HEK293 (cell line): ENCODE measurements around the gene PEPD.

Experiments used
- AEBP2 ChIP-seq: fragments of 450-650 bp; formaldehyde crosslinking; IDR thresholded peaks from 2 replicates; pipeline ENCODE4 v1.5.1; 2016; ENCODE audit warnings: missing biosample characterization, missing genetic modification characterization, borderline replicate concordance
- BCL11B ChIP-seq: fragments of 450-650 bp; formaldehyde crosslinking; IDR thresholded peaks from 2 replicates; pipeline ENCODE4 v1.5.1; 2016; ENCODE audit warnings: low read depth, missing biosample characterization, missing genetic modification characterization
- HOXA7 ChIP-seq: sonication (generic); formaldehyde crosslinking; IDR thresholded peaks from 2 replicates; pipeline ENCODE4 v1.8.1; 2022; ENCODE audit warnings: missing genetic modification reagents, borderline replicate concordance
- HOXD13 ChIP-seq: sonication (generic); formaldehyde crosslinking; IDR thresholded peaks from 2 replicates; pipeline ENCODE4 v1.8.0; 2022; ENCODE audit warnings: missing genetic modification reagents, borderline replicate concordance
- KLF1 ChIP-seq: fragments of 450-650 bp; formaldehyde crosslinking; IDR thresholded peaks from 2 replicates; pipeline ENCODE4 v1.5.1; 2016; ENCODE audit warnings: missing biosample characterization, missing genetic modification characterization
- KLF9 ChIP-seq: fragments of 450-650 bp; formaldehyde crosslinking; IDR thresholded peaks from 2 replicates; pipeline ENCODE4 v1.5.1; 2016; ENCODE audit warnings: missing biosample characterization, missing genetic modification characterization, low read depth
- ZBTB1 ChIP-seq: fragments of 450-650 bp; formaldehyde crosslinking; IDR thresholded peaks from 2 replicates; pipeline ENCODE4 v1.5.1; 2016; ENCODE audit warnings: missing biosample characterization, missing genetic modification characterization
- ZBTB21 ChIP-seq: fragments of 450-650 bp; formaldehyde crosslinking; IDR thresholded peaks from 2 replicates; pipeline ENCODE4 v1.5.1; 2017; ENCODE audit warnings: missing biosample characterization, missing genetic modification characterization
- ZFHX2 ChIP-seq: fragments of 450-650 bp; formaldehyde crosslinking; conservative IDR thresholded peaks from 2 replicates; pipeline ENCODE4 v1.5.1; 2016; ENCODE audit warnings: missing biosample characterization, missing genetic modification characterization
- ZFP41 ChIP-seq: fragments of 450-650 bp; formaldehyde crosslinking; IDR thresholded peaks from 2 replicates; pipeline ENCODE4 v1.5.1; 2016; ENCODE audit warnings: missing biosample characterization, missing genetic modification characterization, borderline replicate concordance
- ZNF146 ChIP-seq: fragments of 450-650 bp; formaldehyde crosslinking; IDR thresholded peaks from 2 replicates; pipeline ENCODE4 v1.5.1; 2016; ENCODE audit warnings: missing biosample characterization, missing genetic modification characterization
- ZNF155 ChIP-seq: fragments of 450-650 bp; formaldehyde crosslinking; IDR thresholded peaks from 2 replicates; pipeline ENCODE4 v1.5.1; 2016; ENCODE audit warnings: missing biosample characterization, missing genetic modification characterization
- ZNF175 ChIP-seq: fragments of 450-650 bp; formaldehyde crosslinking; IDR thresholded peaks from 2 replicates; pipeline ENCODE4 v1.5.1; 2016; ENCODE audit warnings: missing biosample characterization, missing genetic modification characterization
- ZNF18 ChIP-seq: fragments of 450-650 bp; formaldehyde crosslinking; IDR thresholded peaks from 2 replicates; pipeline ENCODE4 v1.5.1; 2016; ENCODE audit warnings: missing biosample characterization, missing genetic modification characterization
- ZNF202 ChIP-seq: fragments of 450-650 bp; formaldehyde crosslinking; IDR thresholded peaks from 2 replicates; pipeline ENCODE4 v1.5.1; 2016; ENCODE audit warnings: missing biosample characterization, missing genetic modification characterization, borderline replicate concordance
- ZNF211 ChIP-seq: fragments of 450-650 bp; formaldehyde crosslinking; IDR thresholded peaks from 2 replicates; pipeline ENCODE4 v1.5.1; 2016; ENCODE audit warnings: low read depth, missing biosample characterization, missing genetic modification characterization
- ZNF24 ChIP-seq: fragments of 450-650 bp; formaldehyde crosslinking; IDR thresholded peaks from 2 replicates; pipeline ENCODE4 v1.5.1; 2016; ENCODE audit warnings: missing biosample characterization, missing genetic modification characterization
- ZNF248 ChIP-seq: fragments of 450-650 bp; formaldehyde crosslinking; IDR thresholded peaks from 2 replicates; pipeline ENCODE4 v1.5.1; 2017; ENCODE audit warnings: missing biosample characterization, missing genetic modification characterization
- ZNF274 ChIP-seq, 2 experiments: fragments of 200-500 bp in 1 of 2; fragments of 450-650 bp in 1 of 2; sonication (Bioruptor generic) in 1 of 2; formaldehyde crosslinking in 1 of 2; IDR thresholded peaks; 2 replicates each; pipeline versions ENCODE4 v1.5.1 to v1.6.1; 2014 to 2016; ENCODE audit warnings: borderline replicate concordance in 1 of 2, inconsistent platforms in 1 of 2, low read length in 1 of 2, missing biosample characterization in 1 of 2, missing genetic modification characterization in 1 of 2
- ZNF311 ChIP-seq: fragments of 450-650 bp; formaldehyde crosslinking; IDR thresholded peaks from 2 replicates; pipeline ENCODE4 v1.5.1; 2017; ENCODE audit warnings: missing biosample characterization, missing genetic modification characterization, borderline replicate concordance
- ZNF518A ChIP-seq: fragments of 450-650 bp; formaldehyde crosslinking; conservative IDR thresholded peaks from 2 replicates; pipeline ENCODE4 v1.5.1; 2016; ENCODE audit warnings: low read depth, missing biosample characterization, missing genetic modification characterization
- ZNF544 ChIP-seq: fragments of 450-650 bp; formaldehyde crosslinking; IDR thresholded peaks from 2 replicates; pipeline ENCODE4 v1.5.0; 2017; ENCODE audit warnings: missing biosample characterization, missing genetic modification characterization
- ZNF555 ChIP-seq: fragments of 450-650 bp; formaldehyde crosslinking; conservative IDR thresholded peaks from 2 replicates; pipeline ENCODE4 v1.5.1; 2017; ENCODE audit warnings: missing biosample characterization, mild to moderate bottlenecking, missing genetic modification characterization, inconsistent platforms
- ZNF560 ChIP-seq: fragments of 450-650 bp; formaldehyde crosslinking; IDR thresholded peaks from 2 replicates; pipeline ENCODE4 v1.5.1; 2017; ENCODE audit warnings: missing biosample characterization, missing genetic modification characterization, borderline replicate concordance
- ZNF670 ChIP-seq: fragments of 450-650 bp; formaldehyde crosslinking; IDR thresholded peaks from 2 replicates; pipeline ENCODE4 v1.5.1; 2016; ENCODE audit warnings: missing biosample characterization, missing genetic modification characterization, low read depth
- ZNF677 ChIP-seq: fragments of 450-650 bp; IDR thresholded peaks from 2 replicates; pipeline ENCODE4 v1.5.0; 2018; ENCODE audit warnings: missing biosample characterization, mild to moderate bottlenecking, missing genetic modification characterization, moderate library complexity
- ZNF707 ChIP-seq: fragments of 450-650 bp; formaldehyde crosslinking; IDR thresholded peaks from 2 replicates; pipeline ENCODE4 v1.5.1; 2016; ENCODE audit warnings: missing biosample characterization, missing genetic modification characterization
- ZNF776 ChIP-seq: fragments of 450-650 bp; formaldehyde crosslinking; IDR thresholded peaks from 2 replicates; pipeline ENCODE4 v1.5.0; 2017; ENCODE audit warnings: missing biosample characterization, missing genetic modification characterization, borderline replicate concordance
- ZXDB ChIP-seq: fragments of 450-650 bp; formaldehyde crosslinking; IDR thresholded peaks from 2 replicates; pipeline ENCODE4 v1.5.1; 2016; ENCODE audit warnings: missing biosample characterization, missing genetic modification characterization

Gene PEPD

GRCh38 chr19:33505823-33506222, 15.8 kb downstream of the PEPD start (continued):
- 0 out of 2 replicates have a peak, but pooled peaks have one; percentile 3 for TF ChIP-seq ZNF146
- no peak for TF ChIP-seq HOXA7 (CRISPR knock-in tag)
- TF ChIP-seq ZNF274 (IDR thresholded peaks at IDR 0.05; ENCODE audit: low read length): no peak
- peak; percentile 25 for TF ChIP-seq ZNF274 (tag by site-specific recombination; IDR thresholded peaks at IDR 0.05; ENCODE audit: borderline replicate concordance)
- TF ChIP-seq ZNF311 (tag by site-specific recombination): peak; percentile 88; the same call in 1 of the 2 replicates
- peak; percentile 28; the same call in 1 of the 2 replicates for TF ChIP-seq ZNF544 (tag by site-specific recombination)
- 0 out of 2 replicates have a peak, but pooled peaks have one; percentile 10 for TF ChIP-seq AEBP2 (tag by site-specific recombination)
- 0 out of 2 replicates have a peak, but pooled peaks have one; percentile 69 for TF ChIP-seq ZNF175 (tag by site-specific recombination)
- no peak for TF ChIP-seq ZNF24
- no peak for TF ChIP-seq ZFP41 (tag by site-specific recombination)
- no peak for TF ChIP-seq BCL11B (tag by site-specific recombination)
- TF ChIP-seq ZNF155 (tag by site-specific recombination): no peak
- TF ChIP-seq KLF9: peak; percentile 77
- TF ChIP-seq ZXDB: no peak
- TF ChIP-seq ZNF202: no peak
- no peak for TF ChIP-seq ZNF518A
- no peak for TF ChIP-seq HOXD13 (CRISPR knock-in tag)
- 0 out of 2 replicates have a peak, but pooled peaks have one; percentile 39 for TF ChIP-seq ZBTB21
- peak; percentile 60; the same call in 1 of the 2 replicates for TF ChIP-seq ZNF670 (tag by site-specific recombination)
- peak; percentile 100 for TF ChIP-seq ZFHX2 (tag by site-specific recombination)
- TF ChIP-seq ZNF211 (tag by site-specific recombination): 0 out of 2 replicates have a peak, but pooled peaks have one; percentile 36
- TF ChIP-seq ZNF18 (tag by site-specific recombination): peak; percentile 60
- TF ChIP-seq ZNF677 (tag by site-specific recombination): no peak
- 0 out of 2 replicates have a peak, but pooled peaks have one; percentile 10 for TF ChIP-seq ZNF248 (tag by site-specific recombination)
- no peak for TF ChIP-seq ZNF555 (tag by site-specific recombination)
- TF ChIP-seq KLF1 (tag by site-specific recombination): peak; percentile 98
- no peak for TF ChIP-seq ZNF560 (tag by site-specific recombination)
- 0 out of 2 replicates have a peak, but pooled peaks have one; percentile 9 for TF ChIP-seq ZNF776 (tag by site-specific recombination)
- 0 out of 2 replicates have a peak, but pooled peaks have one; percentile 4 for TF ChIP-seq ZBTB1 (tag by site-specific recombination)
- TF ChIP-seq ZNF707 (tag by site-specific recombination): peak; percentile 12; the same call in 1 of the 2 replicates
